Measurements from ENCODE around the gene ZNF341.

DNA sequence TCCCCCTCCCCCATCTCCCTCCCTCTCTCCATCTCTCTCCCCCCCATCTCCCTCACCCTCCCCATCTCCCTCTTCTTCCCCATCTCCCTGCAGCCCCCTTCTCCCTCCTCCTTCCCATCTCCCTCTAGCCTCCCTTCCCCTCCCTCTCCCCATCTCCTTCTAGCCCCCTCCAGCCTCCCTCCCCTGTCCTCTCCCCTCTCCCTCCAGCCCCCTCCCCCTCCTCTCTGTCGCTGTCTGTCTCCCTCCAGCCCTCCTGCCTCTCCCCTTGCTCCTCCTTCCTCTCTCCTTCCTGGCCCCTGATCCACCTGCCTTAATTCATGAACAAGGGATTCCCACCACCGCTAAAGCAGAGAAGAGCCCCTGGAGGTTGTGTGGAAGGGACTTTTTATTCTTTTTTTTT, 52.4 kb downstream of the ZNF341 start:
- TF ChIP-seq, protein P1, sequence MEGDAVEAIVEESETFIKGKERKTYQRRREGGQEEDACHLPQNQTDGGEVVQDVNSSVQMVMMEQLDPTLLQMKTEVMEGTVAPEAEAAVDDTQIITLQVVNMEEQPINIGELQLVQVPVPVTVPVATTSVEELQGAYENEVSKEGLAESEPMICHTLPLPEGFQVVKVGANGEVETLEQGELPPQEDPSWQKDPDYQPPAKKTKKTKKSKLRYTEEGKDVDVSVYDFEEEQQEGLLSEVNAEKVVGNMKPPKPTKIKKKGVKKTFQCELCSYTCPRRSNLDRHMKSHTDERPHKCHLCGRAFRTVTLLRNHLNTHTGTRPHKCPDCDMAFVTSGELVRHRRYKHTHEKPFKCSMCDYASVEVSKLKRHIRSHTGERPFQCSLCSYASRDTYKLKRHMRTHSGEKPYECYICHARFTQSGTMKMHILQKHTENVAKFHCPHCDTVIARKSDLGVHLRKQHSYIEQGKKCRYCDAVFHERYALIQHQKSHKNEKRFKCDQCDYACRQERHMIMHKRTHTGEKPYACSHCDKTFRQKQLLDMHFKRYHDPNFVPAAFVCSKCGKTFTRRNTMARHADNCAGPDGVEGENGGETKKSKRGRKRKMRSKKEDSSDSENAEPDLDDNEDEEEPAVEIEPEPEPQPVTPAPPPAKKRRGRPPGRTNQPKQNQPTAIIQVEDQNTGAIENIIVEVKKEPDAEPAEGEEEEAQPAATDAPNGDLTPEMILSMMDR (IDR thresholded peaks at IDR 0.05) = no peak
- no peak for TF ChIP-seq POLR2AphosphoS5 (IDR thresholded peaks at IDR 0.05; ENCODE audit: insufficient read depth in 1 of 2, low read depth in 1 of 2)
- no peak for TF ChIP-seq POLR2A (IDR thresholded peaks at IDR 0.05)
